OCI-LY3 (cell line): ENCODE data around the gene HACD2.

Experiments
- H2AFZ ChIP-seq: fragments of 200-600, 300-600 bp; shearing (Covaris generic); 2 replicates; pipeline ENCODE4 v1.6.0; 2014; ENCODE audit warnings: antibody characterized with exemption, low read depth, low read length
- H3K27ac ChIP-seq: fragments of 200-600, 300-600 bp; sonication (generic); 2 replicates; pipeline ENCODE4 v1.5.1; 2014; ENCODE audit warnings: mild to moderate bottlenecking, low read length, moderate library complexity, mixed read lengths
- H3K27me3 ChIP-seq: fragments of 200-600, 300-600 bp; sonication (generic); 2 replicates; pipeline ENCODE4 v1.6.1; 2014; ENCODE audit warnings: low read depth, low read length, mixed read lengths
- H3K36me3 ChIP-seq: fragments of 200-600, 300-600 bp; sonication (generic); replicated peaks from 2 replicates; pipeline ENCODE3; 2014; ENCODE audit warnings: low read depth, low read length, mixed read lengths
- H3K4me1 ChIP-seq: fragments of 300-600, 200-600 bp; sonication (generic); 2 replicates; pipeline ENCODE4 v1.6.1; 2014; ENCODE audit warnings: low read length, mixed read lengths
- H3K4me2 ChIP-seq: fragments of 200-600, 300-600 bp; sonication (generic); 2 replicates; pipeline ENCODE4 v1.6.1; 2014; ENCODE audit warnings: low read length, mixed read lengths
- H3K4me3 ChIP-seq: fragments of 300-600, 200-600 bp; sonication (generic); 2 replicates; pipeline ENCODE4 v1.5.1; 2014; ENCODE audit warnings: antibody characterized with exemption, mild to moderate bottlenecking, low read length, moderate library complexity
- H3K79me2 ChIP-seq: fragments of 300-600, 200-600 bp; shearing (Covaris generic); 2 replicates; pipeline ENCODE4 v1.6.1; 2014; ENCODE audit warnings: mild to moderate bottlenecking, low read length, mixed read lengths
- H3K9ac ChIP-seq: fragments of 300-600, 200-600 bp; shearing (Covaris generic); 2 replicates; pipeline ENCODE4 v1.6.0; 2014; ENCODE audit warnings: mild to moderate bottlenecking, low read length, moderate library complexity
- H3K9me3 ChIP-seq: fragments of 200-600, 300-600 bp; shearing (Covaris generic); 2 replicates; pipeline ENCODE4 v1.6.1; 2014; ENCODE audit warnings: low read length, mixed read lengths; ENCODE audit not compliant: insufficient read depth
- H4K20me1 ChIP-seq: fragments of 200-600, 300-600 bp; sonication (generic); 2 replicates; pipeline ENCODE4 v1.6.1; 2016; ENCODE audit warnings: low read length, mixed read lengths; ENCODE audit not compliant: insufficient read depth
- EZH2phosphoT487 ChIP-seq: fragments of 200-600 bp; shearing (Covaris generic); IDR thresholded peaks from 2 replicates; pipeline ENCODE4 v1.6.1; 2018; ENCODE audit warnings: antibody characterized with exemption, mixed run types, low read depth
- TF ChIP-seq, protein P1 (sequence below): fragments of 200-600, 300-600 bp; sonication (generic); IDR thresholded peaks from 2 replicates; pipeline ENCODE4 v1.5.1; 2014; ENCODE audit warnings: antibody characterized with exemption, low read length, low read depth

HACD2 gene

GRCh38 chr3:123611082-123611481, 26.2 kb upstream of the HACD2 start:
- Histone ChIP-seq H2AFZ (no peak overlapping the region), H3K4me3 (no peak overlapping the region), H3K36me3 (peaks cover 5% of the 10 kb centered on the region), H3K27ac (no peak overlapping the region), H3K9ac (no peak overlapping the region), H3K27me3 (no peaks in the 10 kb centered on the region), H3K4me2 (no peak overlapping the region), H3K9me3 (no peaks in the 10 kb centered on the region), H3K79me2 (no peaks in the 10 kb centered on the region), H4K20me1 (no peaks in the 10 kb centered on the region), H3K4me1 (peaks cover 11% of the 10 kb centered on the region)
- TF ChIP-seq, protein P1, sequence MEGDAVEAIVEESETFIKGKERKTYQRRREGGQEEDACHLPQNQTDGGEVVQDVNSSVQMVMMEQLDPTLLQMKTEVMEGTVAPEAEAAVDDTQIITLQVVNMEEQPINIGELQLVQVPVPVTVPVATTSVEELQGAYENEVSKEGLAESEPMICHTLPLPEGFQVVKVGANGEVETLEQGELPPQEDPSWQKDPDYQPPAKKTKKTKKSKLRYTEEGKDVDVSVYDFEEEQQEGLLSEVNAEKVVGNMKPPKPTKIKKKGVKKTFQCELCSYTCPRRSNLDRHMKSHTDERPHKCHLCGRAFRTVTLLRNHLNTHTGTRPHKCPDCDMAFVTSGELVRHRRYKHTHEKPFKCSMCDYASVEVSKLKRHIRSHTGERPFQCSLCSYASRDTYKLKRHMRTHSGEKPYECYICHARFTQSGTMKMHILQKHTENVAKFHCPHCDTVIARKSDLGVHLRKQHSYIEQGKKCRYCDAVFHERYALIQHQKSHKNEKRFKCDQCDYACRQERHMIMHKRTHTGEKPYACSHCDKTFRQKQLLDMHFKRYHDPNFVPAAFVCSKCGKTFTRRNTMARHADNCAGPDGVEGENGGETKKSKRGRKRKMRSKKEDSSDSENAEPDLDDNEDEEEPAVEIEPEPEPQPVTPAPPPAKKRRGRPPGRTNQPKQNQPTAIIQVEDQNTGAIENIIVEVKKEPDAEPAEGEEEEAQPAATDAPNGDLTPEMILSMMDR = no peak
- TF ChIP-seq EZH2phosphoT487 = no peak

- Histone ChIP-seq H3K4me3 (no peak overlapping the region), H3K36me3 (peaks cover 5% of the 10 kb centered on the region), H3K4me1 (peaks cover 18% of the 10 kb centered on the region), H3K27ac (no peak overlapping the region), H2AFZ (peak overlapping the region; percentile 46; the same call in 1 of the 2 replicates), H3K4me2 (peak overlapping the region; percentile 10), H3K27me3 (no peaks in the 10 kb centered on the region), H3K79me2 (no peaks in the 10 kb centered on the region), H4K20me1 (no peaks in the 10 kb centered on the region), H3K9ac (no peak overlapping the region), H3K9me3 (no peaks in the 10 kb centered on the region)
- no peak for TF ChIP-seq EZH2phosphoT487
Observed at GRCh38 chr3:123610331-123610730, 25.5 kb upstream of the HACD2 start.

- Histone ChIP-seq H3K27me3 (no peaks in the 10 kb centered on the region), H3K9ac (no peak overlapping the region), H3K9me3 (no peaks in the 10 kb centered on the region), H3K4me3 (no peak overlapping the region), H3K4me1 (peaks cover 20% of the 10 kb centered on the region), H3K4me2 (no peak overlapping the region), H3K79me2 (no peaks in the 10 kb centered on the region), H2AFZ (no peak overlapping the region), H4K20me1 (no peaks in the 10 kb centered on the region), H3K27ac (no peak overlapping the region), H3K36me3 (peaks cover 5% of the 10 kb centered on the region)
- TF ChIP-seq EZH2phosphoT487 = no peak
- TF ChIP-seq, protein P1 = no peak
Observed at GRCh38 chr3:123609063-123609462, 24.2 kb upstream of the HACD2 start.

- Histone ChIP-seq H3K79me2 (no peaks in the 10 kb centered on the region), H3K9ac (no peak overlapping the region), H3K4me2 (no peak overlapping the region), H3K36me3 (peaks cover 5% of the 10 kb centered on the region), H4K20me1 (no peaks in the 10 kb centered on the region), H2AFZ (no peak overlapping the region), H3K9me3 (no peaks in the 10 kb centered on the region), H3K4me3 (no peak overlapping the region), H3K4me1 (peaks cover 20% of the 10 kb centered on the region), H3K27ac (no peak overlapping the region), H3K27me3 (no peaks in the 10 kb centered on the region)
- no peak for TF ChIP-seq EZH2phosphoT487
- TF ChIP-seq, protein P1 = no peak
Observed at GRCh38 chr3:123608263-123608937, 23.5 kb upstream of the HACD2 start.
